GM10266 (cell line): ENCODE data around the gene FAM162A.
A peak's percentile ranks its signal among the peaks of the same experiment; 100 is the strongest.

Experiments used
- DNase-seq: peaks from one replicate; pipeline ENCODE4 v3.0.0; 2012; ENCODE audit errors: extremely low spot score
- CTCF ChIP-seq: IDR thresholded peaks from 2 replicates; pipeline ENCODE4 v1.5.1; 2012; ENCODE audit warnings: mild to moderate bottlenecking, low read depth; ENCODE audit not compliant: control insufficient read depth, insufficient read depth; ENCODE audit errors: missing control alignments

Gene FAM162A

GRCh38 chr3:122383771-122384697, at the start of gene FAM162A:
Gene FAM162A (plus strand): TSS chr3:122384182. CDS start chr3:122384266, 84 bp downstream.
- TF ChIP-seq CTCF = peak; percentile 81
- peak; percentile 86 for DNase-seq

- DNase-seq = no peak
- TF ChIP-seq CTCF = no peak
Observed at GRCh38 chr3:122342803-122343202, 41.2 kb upstream of the FAM162A start.

GRCh38 chr3:122343654-122344053, 40.3 kb upstream of the FAM162A start:
- DNase-seq = no peak
- no peak for TF ChIP-seq CTCF

- DNase-seq = no peak
- no peak for TF ChIP-seq CTCF
Observed at GRCh38 chr3:122349171-122349570, 34.8 kb upstream of the FAM162A start.

- DNase-seq = no peak
- no peak for TF ChIP-seq CTCF
Observed at GRCh38 chr3:122350814-122351418, 33.1 kb upstream of the FAM162A start.

GRCh38 chr3:122351612-122352011, 32.4 kb upstream of the FAM162A start:
- DNase-seq = no peak
- TF ChIP-seq CTCF = no peak

- TF ChIP-seq CTCF = no peak
- no peak for DNase-seq
Observed at GRCh38 chr3:122353215-122353614, 30.8 kb upstream of the FAM162A start.
